Glomerular endothelial cell (primary cell): ENCODE measurements around the gene SRCIN1. TPM values are rescaled to one million over a fixed set of nuclear protein-coding genes. Genes with fewer than 3 reads are reported as not detected.
"Not testable (repeated sequence)": the region's sequence is repeated elsewhere in the genome, so short reads cannot be mapped to it uniquely, and the experiment has no call there.

Experiments
- DNase-seq: peaks from one replicate; pipeline ENCODE4 v3.0.0-alpha.2; 2011; ENCODE audit warnings: low read depth, low spot score; ENCODE audit errors: extremely low read depth
- total RNA-seq: library from RNA; depleted of rRNA; stranded (reverse); fragments of >200 nt; gene quantifications from 2 replicates; pipeline ENCODE4 v1.2.3, GENCODE V29; 2015

The SRCIN1 gene
- total RNA-seq, 1 donor from 2014 or later, result not detected

GRCh38 chr17:38492067-38493040 is 113.4 kb downstream of the SRCIN1 start:
- DNase-seq, result not testable (repeated sequence)

- not testable (repeated sequence) for DNase-seq
These were observed 114.2 kb downstream of the SRCIN1 start for GRCh38 chr17:38491346-38492066.

GRCh38 chr17:38489774-38490173 is 116.0 kb downstream of the SRCIN1 start:
- not testable (repeated sequence) for DNase-seq

- not testable (repeated sequence) for DNase-seq
These were observed 120.0 kb downstream of the SRCIN1 start for GRCh38 chr17:38485681-38486298.

- no peak for DNase-seq
These were observed 120.6 kb downstream of the SRCIN1 start for GRCh38 chr17:38485146-38485468.

- not testable (repeated sequence) for DNase-seq
These were observed 121.3 kb downstream of the SRCIN1 start for GRCh38 chr17:38484242-38485145.

GRCh38 chr17:38482700-38483043 is 123.1 kb downstream of the SRCIN1 start:
- DNase-seq, result not testable (repeated sequence)

- not testable (repeated sequence) for DNase-seq
These were observed 123.6 kb downstream of the SRCIN1 start for GRCh38 chr17:38482039-38482699.

Other genes starting within 250 kb of the SRCIN1 start
- gene ARHGAP23, start 177.5 kb downstream of the SRCIN1 start, total RNA-seq, result 83.4 and 145 TPM in 2 replicates
- gene EPOP, start 69.0 kb upstream of the SRCIN1 start, total RNA-seq, result 2.7 and 2.8 TPM in 2 replicates
- 31.7 and 45.8 TPM in 2 replicates for gene MLLT6, start 99.3 kb upstream of the SRCIN1 start, total RNA-seq
- gene CISD3, start 124.4 kb upstream of the SRCIN1 start, total RNA-seq, result 6.1 and 13.3 TPM in 2 replicates
- 15.8 and 24.1 TPM in 2 replicates for gene PCGF2, start 142.4 kb upstream of the SRCIN1 start, total RNA-seq
- 207 TPM in 2 replicates for gene PSMB3, start 146.8 kb upstream of the SRCIN1 start, total RNA-seq
- 42.3 and 50.7 TPM in 2 replicates for gene PIP4K2B, start 193.6 kb upstream of the SRCIN1 start, total RNA-seq
- 15.8 and 16.2 TPM in 2 replicates for gene CWC25, start 219.4 kb upstream of the SRCIN1 start, total RNA-seq
- 852 and 1,109 TPM in 2 replicates for gene RPL23, start 247.8 kb upstream of the SRCIN1 start, total RNA-seq